Measurements from ENCODE around the gene ERG.

Gene ERG

DNA sequence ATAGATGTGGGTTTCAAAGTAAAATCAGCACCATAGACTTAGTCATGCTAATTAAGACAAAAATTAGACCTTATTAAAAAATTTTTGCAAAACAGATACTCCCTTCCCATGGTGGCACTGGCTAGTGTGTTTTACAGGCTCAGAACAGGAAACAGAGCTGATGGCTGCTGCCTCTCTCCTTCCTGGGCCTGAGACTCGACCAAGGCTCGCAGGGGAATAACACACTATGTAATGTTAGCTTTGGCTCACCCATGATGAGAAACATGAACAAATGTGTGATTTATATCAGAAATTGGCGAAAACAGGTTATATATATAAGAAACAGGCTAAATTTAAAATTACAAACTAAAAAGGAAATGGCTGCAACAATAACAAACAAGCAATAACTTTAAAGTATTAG is 50.7 kb downstream of the ERG start:
- no peak overlapping the region for H3K9ac ChIP-seq (ENCODE audit: low read depth, low read length)
- no peaks in the 10 kb centered on the region for H3K9me3 ChIP-seq (ENCODE audit: control insufficient read depth, insufficient read depth, low read length)
- no peak overlapping the region for H3K4me3 ChIP-seq (ENCODE audit: low read depth, low read length)
- H3K4me1 ChIP-seq (ENCODE audit: control insufficient read depth, insufficient read depth, low read length) = peaks cover 3% of the 10 kb centered on the region
- peaks cover 34% of the 10 kb centered on the region for H3K27me3 ChIP-seq (ENCODE audit: control insufficient read depth, insufficient read depth, low read length)
- H3K36me3 ChIP-seq (ENCODE audit: control insufficient read depth, insufficient read depth, low read length) = no peaks in the 10 kb centered on the region

DNA sequence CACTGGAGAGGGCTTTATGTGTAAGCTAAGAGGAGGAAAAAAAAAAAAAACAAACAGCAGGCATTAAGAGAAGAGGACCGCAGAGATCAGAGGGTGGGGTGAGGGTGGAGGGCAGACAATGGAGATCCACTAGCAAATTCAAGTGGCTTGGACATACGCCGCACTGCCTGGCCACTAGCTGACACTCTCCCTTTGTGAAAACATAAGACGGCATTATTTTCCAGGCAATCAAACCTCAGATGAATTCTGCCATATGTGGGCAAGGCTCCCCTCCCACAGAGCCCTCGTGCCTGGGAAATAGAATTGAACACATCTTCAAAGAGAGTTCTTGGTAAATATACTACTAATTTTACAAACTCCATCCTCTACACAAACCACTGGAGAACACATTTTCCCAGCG is 53.6 kb downstream of the ERG start:
- Histone ChIP-seq H3K36me3 (ENCODE audit: control insufficient read depth, insufficient read depth, low read length) (no peaks in the 10 kb centered on the region), H3K4me3 (ENCODE audit: low read depth, low read length) (no peak overlapping the region), H3K9me3 (ENCODE audit: control insufficient read depth, insufficient read depth, low read length) (no peaks in the 10 kb centered on the region)

GRCh38 chr21:38443110-38443509 is 55.2 kb downstream of the ERG start:
- H3K4me1 ChIP-seq (ENCODE audit: control insufficient read depth, insufficient read depth, low read length) = no peaks in the 10 kb centered on the region
- no peak overlapping the region for H3K4me3 ChIP-seq (ENCODE audit: low read depth, low read length)
- H3K9ac ChIP-seq (ENCODE audit: low read depth, low read length) = no peak overlapping the region
- H3K36me3 ChIP-seq (ENCODE audit: control insufficient read depth, insufficient read depth, low read length) = no peaks in the 10 kb centered on the region
- H3K9me3 ChIP-seq (ENCODE audit: control insufficient read depth, insufficient read depth, low read length) = no peaks in the 10 kb centered on the region
- peaks cover 25% of the 10 kb centered on the region for H3K27me3 ChIP-seq (ENCODE audit: control insufficient read depth, insufficient read depth, low read length)

More for the DNA sequence above, 53.6 kb downstream of the ERG start:
- peaks cover 3% of the 10 kb centered on the region for H3K4me1 ChIP-seq (ENCODE audit: control insufficient read depth, insufficient read depth, low read length)
- no peak overlapping the region for H3K9ac ChIP-seq (ENCODE audit: low read depth, low read length)
- peaks cover 26% of the 10 kb centered on the region for H3K27me3 ChIP-seq (ENCODE audit: control insufficient read depth, insufficient read depth, low read length)

DNA sequence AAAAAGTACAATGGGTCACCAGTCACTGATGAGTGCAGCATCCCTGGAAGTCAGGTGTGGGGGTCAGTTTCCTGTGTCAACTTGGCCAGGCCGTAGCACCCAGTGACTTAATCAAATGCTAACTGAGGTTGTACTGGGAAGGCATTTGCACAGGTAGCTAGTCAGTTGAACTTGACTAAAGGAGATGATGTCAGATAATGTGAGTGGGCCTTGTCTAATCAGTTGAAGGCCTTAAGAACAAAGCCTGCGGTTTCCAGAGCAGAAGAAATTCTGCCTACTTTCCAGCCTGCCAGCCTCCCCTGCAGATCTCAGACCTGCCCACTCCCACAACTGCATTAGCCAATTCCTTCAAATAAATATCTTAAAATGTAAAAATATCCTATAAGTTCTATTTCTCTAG is 57.1 kb downstream of the ERG start:
- H3K9ac ChIP-seq (ENCODE audit: low read depth, low read length) = no peak overlapping the region
- H3K4me3 ChIP-seq (ENCODE audit: low read depth, low read length) = no peak overlapping the region
- H3K4me1 ChIP-seq (ENCODE audit: control insufficient read depth, insufficient read depth, low read length) = no peaks in the 10 kb centered on the region
- H3K36me3 ChIP-seq (ENCODE audit: control insufficient read depth, insufficient read depth, low read length) = no peaks in the 10 kb centered on the region
- H3K9me3 ChIP-seq (ENCODE audit: control insufficient read depth, insufficient read depth, low read length) = no peaks in the 10 kb centered on the region
- peaks cover 5% of the 10 kb centered on the region for H3K27me3 ChIP-seq (ENCODE audit: control insufficient read depth, insufficient read depth, low read length)

DNA sequence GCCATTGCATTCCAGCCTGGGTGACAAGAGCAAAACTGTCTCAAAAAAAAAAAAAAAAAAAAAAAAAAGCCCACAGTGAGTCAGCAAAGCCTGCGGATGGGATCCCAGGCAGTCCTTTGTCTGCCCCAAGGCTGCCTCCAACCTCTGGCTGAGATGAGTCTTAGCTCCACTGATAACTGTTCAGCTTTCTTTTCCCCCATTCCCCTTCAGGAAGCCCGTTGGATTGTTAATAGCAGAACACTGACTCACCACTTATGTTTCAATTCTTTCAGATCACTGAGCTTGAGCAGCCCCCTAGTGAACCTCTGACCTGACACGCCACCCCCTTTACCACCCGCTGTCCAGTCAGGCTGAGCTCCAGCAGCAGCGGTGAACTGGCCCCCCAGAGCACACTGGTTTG is 57.5 kb downstream of the ERG start:
- Histone ChIP-seq H3K4me3 (ENCODE audit: low read depth, low read length) (no peak overlapping the region), H3K27me3 (ENCODE audit: control insufficient read depth, insufficient read depth, low read length) (peaks cover 3% of the 10 kb centered on the region), H3K9ac (ENCODE audit: low read depth, low read length) (no peak overlapping the region), H3K4me1 (ENCODE audit: control insufficient read depth, insufficient read depth, low read length) (no peaks in the 10 kb centered on the region), H3K9me3 (ENCODE audit: control insufficient read depth, insufficient read depth, low read length) (no peaks in the 10 kb centered on the region), H3K36me3 (ENCODE audit: control insufficient read depth, insufficient read depth, low read length) (no peaks in the 10 kb centered on the region)

DNA sequence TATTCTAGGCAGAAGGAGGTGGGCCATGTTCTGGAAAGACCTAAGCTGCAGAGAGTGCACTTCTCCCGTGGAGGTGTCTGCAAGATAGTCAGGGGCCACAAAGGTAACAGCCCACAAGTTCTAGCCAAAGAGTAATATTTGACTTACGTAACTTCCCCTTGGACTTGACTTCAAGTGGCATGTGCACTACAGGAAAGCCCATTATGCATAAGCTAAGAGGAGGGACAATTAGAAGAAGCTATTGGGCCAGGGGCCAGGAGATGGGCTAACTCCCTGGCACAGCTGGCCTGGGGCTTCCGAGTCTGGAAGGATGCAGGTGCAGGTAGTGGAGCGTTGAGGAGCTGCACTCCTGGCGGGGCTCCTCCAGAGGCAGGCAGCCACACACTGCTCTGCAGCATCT is 58.3 kb downstream of the ERG start:
- Histone ChIP-seq H3K4me1 (ENCODE audit: control insufficient read depth, insufficient read depth, low read length) (no peaks in the 10 kb centered on the region), H3K27me3 (ENCODE audit: control insufficient read depth, insufficient read depth, low read length) (no peaks in the 10 kb centered on the region), H3K9me3 (ENCODE audit: control insufficient read depth, insufficient read depth, low read length) (no peaks in the 10 kb centered on the region), H3K4me3 (ENCODE audit: low read depth, low read length) (no peak overlapping the region), H3K36me3 (ENCODE audit: control insufficient read depth, insufficient read depth, low read length) (no peaks in the 10 kb centered on the region), H3K9ac (ENCODE audit: low read depth, low read length) (no peak overlapping the region)

DNA sequence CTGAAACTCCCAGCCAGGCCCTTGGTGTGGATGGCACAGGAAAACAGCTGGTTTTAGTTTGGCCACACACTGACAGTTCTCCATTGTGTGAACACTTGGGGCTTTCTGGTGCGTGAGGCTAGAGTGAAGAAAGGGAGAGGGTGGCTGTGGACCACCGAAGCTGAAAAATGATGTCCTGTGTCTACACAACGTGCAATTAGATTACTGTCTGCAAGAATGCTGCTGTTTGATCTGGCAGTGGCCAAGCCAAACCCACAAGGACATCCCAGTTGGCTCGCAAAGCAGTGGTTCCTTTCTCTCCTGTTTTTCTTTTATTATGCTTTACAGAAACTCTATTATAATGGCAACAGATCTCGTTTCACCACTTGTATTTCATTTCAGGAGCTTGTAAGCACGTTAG is 58.9 kb downstream of the ERG start:
- H3K27me3 ChIP-seq (ENCODE audit: control insufficient read depth, insufficient read depth, low read length) = no peaks in the 10 kb centered on the region
- no peak overlapping the region for H3K4me3 ChIP-seq (ENCODE audit: low read depth, low read length)
- no peaks in the 10 kb centered on the region for H3K36me3 ChIP-seq (ENCODE audit: control insufficient read depth, insufficient read depth, low read length)
- H3K9me3 ChIP-seq (ENCODE audit: control insufficient read depth, insufficient read depth, low read length) = no peaks in the 10 kb centered on the region
- H3K4me1 ChIP-seq (ENCODE audit: control insufficient read depth, insufficient read depth, low read length) = no peaks in the 10 kb centered on the region
- no peak overlapping the region for H3K9ac ChIP-seq (ENCODE audit: low read depth, low read length)

- no peak overlapping the region for H3K9ac ChIP-seq (ENCODE audit: low read depth, low read length)
- H3K27me3 ChIP-seq (ENCODE audit: control insufficient read depth, insufficient read depth, low read length) = no peaks in the 10 kb centered on the region
- no peaks in the 10 kb centered on the region for H3K9me3 ChIP-seq (ENCODE audit: control insufficient read depth, insufficient read depth, low read length)
- H3K4me1 ChIP-seq (ENCODE audit: control insufficient read depth, insufficient read depth, low read length) = no peaks in the 10 kb centered on the region
- H3K4me3 ChIP-seq (ENCODE audit: low read depth, low read length) = no peak overlapping the region
- no peaks in the 10 kb centered on the region for H3K36me3 ChIP-seq (ENCODE audit: control insufficient read depth, insufficient read depth, low read length)
These were observed 59.8 kb downstream of the ERG start for GRCh38 chr21:38438462-38438893.

DNA sequence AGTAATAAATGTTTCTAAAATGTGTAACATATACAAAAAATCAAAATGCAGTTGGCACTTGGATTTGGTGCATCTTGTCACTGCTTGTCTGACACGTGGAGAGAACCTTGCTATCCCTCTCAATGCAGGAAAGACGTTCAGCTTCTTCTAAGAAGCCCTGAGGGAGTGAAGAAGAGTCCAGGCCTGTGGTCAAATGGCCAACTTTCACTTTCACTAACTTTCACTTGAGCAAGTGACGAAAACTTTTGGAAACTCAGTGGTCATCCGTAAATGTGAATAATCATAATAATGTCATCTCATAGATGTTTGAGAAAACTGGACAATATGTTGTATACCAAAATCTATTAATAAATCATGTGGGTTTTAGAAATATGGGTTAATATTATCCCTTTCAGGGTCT is 61.9 kb downstream of the ERG start:
- Histone ChIP-seq H3K9me3 (ENCODE audit: control insufficient read depth, insufficient read depth, low read length) (no peaks in the 10 kb centered on the region), H3K27me3 (ENCODE audit: control insufficient read depth, insufficient read depth, low read length) (no peaks in the 10 kb centered on the region), H3K36me3 (ENCODE audit: control insufficient read depth, insufficient read depth, low read length) (no peaks in the 10 kb centered on the region), H3K9ac (ENCODE audit: low read depth, low read length) (no peak overlapping the region), H3K4me3 (ENCODE audit: low read depth, low read length) (no peak overlapping the region), H3K4me1 (ENCODE audit: control insufficient read depth, insufficient read depth, low read length) (no peaks in the 10 kb centered on the region)

GRCh38 chr21:38434913-38435533 is 63.3 kb downstream of the ERG start:
- H3K4me3 ChIP-seq (ENCODE audit: low read depth, low read length) = no peak overlapping the region
- H3K9ac ChIP-seq (ENCODE audit: low read depth, low read length) = no peak overlapping the region
- H3K4me1 ChIP-seq (ENCODE audit: control insufficient read depth, insufficient read depth, low read length) = no peaks in the 10 kb centered on the region
- no peaks in the 10 kb centered on the region for H3K9me3 ChIP-seq (ENCODE audit: control insufficient read depth, insufficient read depth, low read length)
- no peaks in the 10 kb centered on the region for H3K27me3 ChIP-seq (ENCODE audit: control insufficient read depth, insufficient read depth, low read length)
- H3K36me3 ChIP-seq (ENCODE audit: control insufficient read depth, insufficient read depth, low read length) = no peaks in the 10 kb centered on the region

GRCh38 chr21:38433471-38433870 is 64.8 kb downstream of the ERG start:
- no peaks in the 10 kb centered on the region for H3K4me1 ChIP-seq (ENCODE audit: control insufficient read depth, insufficient read depth, low read length)
- no peaks in the 10 kb centered on the region for H3K27me3 ChIP-seq (ENCODE audit: control insufficient read depth, insufficient read depth, low read length)
- H3K9me3 ChIP-seq (ENCODE audit: control insufficient read depth, insufficient read depth, low read length) = no peaks in the 10 kb centered on the region
- no peaks in the 10 kb centered on the region for H3K36me3 ChIP-seq (ENCODE audit: control insufficient read depth, insufficient read depth, low read length)
- H3K4me3 ChIP-seq (ENCODE audit: low read depth, low read length) = no peak overlapping the region
- no peak overlapping the region for H3K9ac ChIP-seq (ENCODE audit: low read depth, low read length)

GRCh38 chr21:38430401-38430984 is 67.8 kb downstream of the ERG start:
- Histone ChIP-seq H3K4me3 (ENCODE audit: low read depth, low read length) (no peak overlapping the region), H3K9ac (ENCODE audit: low read depth, low read length) (no peak overlapping the region), H3K9me3 (ENCODE audit: control insufficient read depth, insufficient read depth, low read length) (no peaks in the 10 kb centered on the region), H3K27me3 (ENCODE audit: control insufficient read depth, insufficient read depth, low read length) (no peaks in the 10 kb centered on the region), H3K4me1 (ENCODE audit: control insufficient read depth, insufficient read depth, low read length) (no peaks in the 10 kb centered on the region), H3K36me3 (ENCODE audit: control insufficient read depth, insufficient read depth, low read length) (no peaks in the 10 kb centered on the region)
